GM06990 (cell line): ENCODE data around the gene PFDN6.

Experiments
- DNase-seq: peaks from one replicate; pipeline ENCODE4 v3.0.0-alpha.2; 2011; ENCODE audit not compliant: insufficient read length; ENCODE audit errors: extremely low read depth
- H3K27me3 ChIP-seq: replicated peaks from 2 replicates; pipeline ENCODE4 v1.6.0; 2011; ENCODE audit warnings: low read length; ENCODE audit not compliant: control insufficient read depth, insufficient read depth
- H3K36me3 ChIP-seq: 2 replicates; pipeline ENCODE4 v1.5.1; 2011; ENCODE audit warnings: low read length; ENCODE audit not compliant: control insufficient read depth, insufficient read depth
- H3K4me3 ChIP-seq: replicated peaks from 2 replicates; pipeline ENCODE4 v1.5.1; 2011; ENCODE audit warnings: low read depth, mild to moderate bottlenecking, control low read depth, low read length
- CTCF ChIP-seq: IDR thresholded peaks from 2 replicates; pipeline ENCODE4 v1.5.1; 2011; ENCODE audit warnings: low read length, control low read depth, mild to moderate bottlenecking, inconsistent platforms; ENCODE audit not compliant: insufficient read depth, poor library complexity, severe bottlenecking

The PFDN6 gene

GRCh38 chr6:33276864-33277662, 12.3 kb upstream of the PFDN6 start, which contains the start of gene B3GALT4:
B3GALT4 (plus strand) TSS chr6:33277123; CDS start chr6:33277420, 297 bp downstream.
- Histone ChIP-seq H3K36me3 (peaks cover 26% of the 10 kb centered on the region), H3K27me3 (no peaks in the 10 kb centered on the region), H3K4me3 (peak within 1 kb of the TSS; percentile 66)
- TF ChIP-seq CTCF: peak; percentile 35
- peak; percentile 94 for DNase-seq

GRCh38 chr6:33277663-33278391, 11.6 kb upstream of the PFDN6 start:
- no peak for TF ChIP-seq CTCF
- peak; percentile 77 for DNase-seq
- Histone ChIP-seq H3K27me3 (no peaks in the 10 kb centered on the region), H3K36me3 (peaks cover 27% of the 10 kb centered on the region), H3K4me3 (peak overlapping the region; percentile 66)

- DNase-seq: no peak
- Histone ChIP-seq H3K27me3 (no peaks in the 10 kb centered on the region), H3K36me3 (peaks cover 27% of the 10 kb centered on the region), H3K4me3 (peak overlapping the region; percentile 66)
- TF ChIP-seq CTCF: no peak
These were observed 11.0 kb upstream of the PFDN6 start for GRCh38 chr6:33278392-33278741.

GRCh38 chr6:33278810-33279209, 10.6 kb upstream of the PFDN6 start:
- Histone ChIP-seq H3K27me3 (no peaks in the 10 kb centered on the region), H3K4me3 (no peak overlapping the region), H3K36me3 (peaks cover 27% of the 10 kb centered on the region)
- no peak for DNase-seq
- TF ChIP-seq CTCF: no peak

GRCh38 chr6:33279257-33279695, 10.1 kb upstream of the PFDN6 start:
- no peak for DNase-seq
- Histone ChIP-seq H3K27me3 (no peaks in the 10 kb centered on the region), H3K4me3 (no peak overlapping the region), H3K36me3 (peaks cover 25% of the 10 kb centered on the region)
- no peak for TF ChIP-seq CTCF
